HS-27A (cell line): ENCODE measurements around the gene CABP4.

Source experiments
- DNase-seq: peaks from one replicate; pipeline ENCODE4 v3.0.0-alpha.2; 2012; ENCODE audit warnings: low read depth, missing footprints

CABP4 gene

GRCh38 chr11:67496113-67496512, 41.0 kb downstream of the CABP4 start:
- DNase-seq, result no peak

GRCh38 chr11:67497656-67498291, 42.6 kb downstream of the CABP4 start:
- DNase-seq, result no peak

- DNase-seq, result no peak
Observed at GRCh38 chr11:67498544-67498972, 43.4 kb downstream of the CABP4 start.

GRCh38 chr11:67499808-67500483, 44.8 kb downstream of the CABP4 start:
- DNase-seq, result no peak

GRCh38 chr11:67500484-67500821, 45.3 kb downstream of the CABP4 start:
- DNase-seq, result no peak

GRCh38 chr11:67500831-67501715, 45.9 kb downstream of the CABP4 start:
- no peak for DNase-seq

- DNase-seq, result no peak
Observed at GRCh38 chr11:67501854-67502253, 46.7 kb downstream of the CABP4 start.

GRCh38 chr11:67502328-67502979, 47.3 kb downstream of the CABP4 start:
- DNase-seq, result no peak

GRCh38 chr11:67503119-67504004, 48.2 kb downstream of the CABP4 start:
- DNase-seq, result no peak

GRCh38 chr11:67504005-67504949, 49.1 kb downstream of the CABP4 start:
- no peak for DNase-seq

GRCh38 chr11:67504950-67505581, 49.9 kb downstream of the CABP4 start, which contains the start of gene PITPNM1:
Gene PITPNM1, minus strand, starts transcription at chr11:67505363. Its CDS starts 1,183 bp downstream, at chr11:67504180.
- no peak for DNase-seq

GRCh38 chr11:67505605-67506396, 50.6 kb downstream of the CABP4 start:
- peak; percentile 92 for DNase-seq

GRCh38 chr11:67506426-67507051, 51.4 kb downstream of the CABP4 start:
- DNase-seq, result no peak

- no peak for DNase-seq
Observed at GRCh38 chr11:67507242-67507863, 52.2 kb downstream of the CABP4 start.

GRCh38 chr11:67507864-67508485, 52.8 kb downstream of the CABP4 start, which contains the start of gene CDK2AP2:
Gene CDK2AP2, minus strand, starts transcription at chr11:67508162. Its CDS starts 80 bp downstream, at chr11:67508082.
- peak; percentile 98 for DNase-seq

- peak; percentile 93 for DNase-seq
Observed at GRCh38 chr11:67508486-67509121, 53.5 kb downstream of the CABP4 start.

- DNase-seq, result no peak
Observed at GRCh38 chr11:67510023-67510345, 54.8 kb downstream of the CABP4 start.
